Vagina (tissue), 2 donors: ENCODE results near the gene LRRC36. TPM values are rescaled to one million over a fixed set of nuclear protein-coding genes. Genes with fewer than 3 reads are reported as not detected.

Source experiments
- DNase-seq, 2 donors: peaks; one replicate each; pipeline ENCODE4 v3.0.0-alpha.2; 2017; ENCODE audit errors: extremely low spot score in 2 of 2
- H3K27ac ChIP-seq: fragments of 200-600 bp; sonication (generic); one replicate; pipeline ENCODE4 v1.5.1; 2019
- H3K27me3 ChIP-seq: fragments of 200-600 bp; sonication (generic); one replicate; pipeline ENCODE4 v1.5.1; 2019
- H3K36me3 ChIP-seq, 2 donors: fragments of 200-600 bp; sonication (generic); one replicate each; pipeline ENCODE4 v1.5.1; 2017 to 2019
- H3K4me1 ChIP-seq: fragments of 200-600 bp; sonication (generic); one replicate; pipeline ENCODE4 v1.5.1; 2019
- H3K4me3 ChIP-seq, 2 donors: fragments of 200-600 bp; sonication (generic); 1 replicate in 1 of 2; 2 replicates in 1 of 2; pipeline ENCODE4 v1.5.1; 2016 to 2019
- H3K9me3 ChIP-seq: fragments of 200-600 bp; sonication (generic); one replicate; pipeline ENCODE4 v1.5.1; 2019
- POLR2A ChIP-seq, 2 donors: fragments of 450-650 bp; IDR thresholded peaks; one replicate each; pipeline ENCODE4 v1.6.1; 2017; ENCODE audit warnings: antibody characterized with exemption in 2 of 2, mild to moderate bottlenecking in 2 of 2, moderate library complexity in 2 of 2
- POLR2AphosphoS5 ChIP-seq, 2 donors: sonication (generic); formaldehyde crosslinking; IDR thresholded peaks; one replicate each; pipeline ENCODE4 v1.9.0; 2017; ENCODE audit warnings: antibody characterized with exemption in 2 of 2, mild to moderate bottlenecking in 2 of 2, low read depth in 1 of 2; ENCODE audit not compliant: insufficient read depth in 1 of 2
- intact Hi-C: fragments of 100-400 bp; cut with DNase I; formaldehyde crosslinking; loops from one replicate; pipeline ENCODE4 v1.15.1; 2023
- total RNA-seq: library from RNA; depleted of rRNA; stranded (reverse); fragments of >200 nt; gene quantifications from one replicate; pipeline ENCODE4 v1.2.3, GENCODE V29; 2016
- TF ChIP-seq, protein P1 (sequence below), 3 experiments: fragments of 450-650 bp in 2 of 3; fragments of 200-600 bp in 1 of 3; sonication (generic) in 1 of 3; IDR thresholded peaks; one replicate each; pipeline ENCODE4 v1.5.1; 2017 to 2019; ENCODE audit warnings: antibody characterized with exemption in 3 of 3, mild to moderate bottlenecking in 2 of 3, moderate library complexity in 2 of 3

The LRRC36 gene
- total RNA-seq, 1 donor from 2014 or later, result not detected

DNA sequence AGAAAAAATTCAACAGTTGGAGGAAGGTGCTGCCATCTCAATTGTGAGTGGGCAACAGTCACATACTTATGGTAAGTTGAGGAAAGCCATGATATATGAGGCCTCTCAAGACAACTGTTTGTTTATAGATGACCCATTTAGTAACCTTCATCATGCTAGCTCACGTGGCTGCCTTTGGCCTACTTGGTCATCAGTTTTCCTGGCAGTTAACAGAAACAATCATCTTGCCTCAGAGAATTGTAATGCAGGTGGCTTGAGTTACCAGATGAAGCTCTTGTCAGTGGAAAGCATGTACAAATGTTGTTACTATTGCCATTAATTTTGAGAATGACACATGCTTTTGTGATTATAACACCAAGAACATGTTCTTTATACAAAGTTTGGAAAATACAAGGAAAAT is 52.0 kb downstream of the LRRC36 start:
- Histone ChIP-seq H3K4me3 (no peak overlapping the region), H3K36me3 (no peaks in the 10 kb centered on the region), H3K9me3 (no peaks in the 10 kb centered on the region), H3K27ac (no peak overlapping the region), H3K27me3 (no peaks in the 10 kb centered on the region), H3K4me1 (no peaks in the 10 kb centered on the region)
- intact Hi-C loops, result no loop called here
- TF ChIP-seq, protein P1, sequence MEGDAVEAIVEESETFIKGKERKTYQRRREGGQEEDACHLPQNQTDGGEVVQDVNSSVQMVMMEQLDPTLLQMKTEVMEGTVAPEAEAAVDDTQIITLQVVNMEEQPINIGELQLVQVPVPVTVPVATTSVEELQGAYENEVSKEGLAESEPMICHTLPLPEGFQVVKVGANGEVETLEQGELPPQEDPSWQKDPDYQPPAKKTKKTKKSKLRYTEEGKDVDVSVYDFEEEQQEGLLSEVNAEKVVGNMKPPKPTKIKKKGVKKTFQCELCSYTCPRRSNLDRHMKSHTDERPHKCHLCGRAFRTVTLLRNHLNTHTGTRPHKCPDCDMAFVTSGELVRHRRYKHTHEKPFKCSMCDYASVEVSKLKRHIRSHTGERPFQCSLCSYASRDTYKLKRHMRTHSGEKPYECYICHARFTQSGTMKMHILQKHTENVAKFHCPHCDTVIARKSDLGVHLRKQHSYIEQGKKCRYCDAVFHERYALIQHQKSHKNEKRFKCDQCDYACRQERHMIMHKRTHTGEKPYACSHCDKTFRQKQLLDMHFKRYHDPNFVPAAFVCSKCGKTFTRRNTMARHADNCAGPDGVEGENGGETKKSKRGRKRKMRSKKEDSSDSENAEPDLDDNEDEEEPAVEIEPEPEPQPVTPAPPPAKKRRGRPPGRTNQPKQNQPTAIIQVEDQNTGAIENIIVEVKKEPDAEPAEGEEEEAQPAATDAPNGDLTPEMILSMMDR (IDR thresholded peaks at IDR 0.05), result no peak
- TF ChIP-seq POLR2A (IDR thresholded peaks at IDR 0.05), result no peak
- TF ChIP-seq POLR2AphosphoS5 (IDR thresholded peaks at IDR 0.05; ENCODE audit: insufficient read depth in 1 of 2, low read depth in 1 of 2), result no peak
- no peak for DNase-seq

DNA sequence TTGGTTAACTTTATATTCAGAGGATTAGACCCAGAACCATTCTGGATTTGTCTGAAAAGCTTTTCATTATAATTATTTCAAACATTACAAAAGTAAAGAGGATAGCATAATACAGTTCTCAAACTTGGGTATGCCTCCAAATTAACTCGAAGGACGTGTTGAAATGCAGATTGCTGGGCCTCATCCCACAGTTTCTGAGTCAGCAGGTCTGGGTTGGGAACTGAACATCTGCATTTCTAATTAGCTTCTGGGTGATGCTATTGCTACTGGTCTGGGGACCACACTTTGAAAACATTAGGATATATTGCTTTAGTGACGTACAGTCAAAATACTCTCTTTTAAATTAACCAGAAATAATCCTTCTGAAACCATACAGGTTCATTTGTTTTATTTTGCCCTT is 56.7 kb downstream of the LRRC36 start:
- Histone ChIP-seq H3K27ac (no peak overlapping the region), H3K36me3 (no peaks in the 10 kb centered on the region), H3K4me3 (no peak overlapping the region), H3K9me3 (no peaks in the 10 kb centered on the region), H3K4me1 (no peaks in the 10 kb centered on the region), H3K27me3 (no peaks in the 10 kb centered on the region)
- no peak for DNase-seq
- intact Hi-C loops, result no loop called here
- no peak for TF ChIP-seq POLR2A (IDR thresholded peaks at IDR 0.05)
- no peak for TF ChIP-seq POLR2AphosphoS5 (IDR thresholded peaks at IDR 0.05; ENCODE audit: insufficient read depth in 1 of 2, low read depth in 1 of 2)
- TF ChIP-seq, protein P1 (IDR thresholded peaks at IDR 0.05), result no peak

DNA sequence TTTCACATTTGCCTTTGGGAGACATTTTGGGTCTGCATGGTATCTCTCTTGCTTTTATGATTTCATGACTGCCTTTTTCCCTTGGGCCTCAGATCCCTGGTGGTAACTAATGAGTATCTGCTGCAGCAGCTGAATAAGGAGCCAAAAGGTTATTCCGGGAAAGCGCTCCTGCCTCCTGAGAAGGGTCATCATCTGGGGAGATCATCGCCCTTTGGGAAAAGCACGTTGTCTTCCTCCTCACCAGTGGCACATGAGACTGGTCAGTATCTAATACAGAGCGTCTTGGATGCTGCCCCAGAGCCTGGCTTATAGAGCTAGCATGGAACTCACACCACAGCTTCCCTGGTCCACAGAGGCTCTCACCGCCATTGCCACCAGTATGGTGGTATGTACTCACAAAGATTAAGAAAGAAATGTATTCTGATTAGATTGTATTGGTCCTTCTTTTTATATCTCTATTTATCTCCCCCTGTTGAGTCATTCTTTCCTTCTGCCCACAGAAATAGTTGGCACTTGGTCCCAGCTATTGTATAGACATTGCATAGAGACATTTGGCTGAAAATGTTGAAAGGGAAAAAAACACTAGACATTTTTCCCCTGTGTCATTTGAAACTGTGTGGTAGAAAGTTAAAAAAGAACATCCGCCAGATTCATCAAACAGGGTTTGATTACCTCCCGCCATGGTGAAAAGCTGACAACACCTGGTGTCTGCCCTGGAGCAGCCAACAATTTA is 58.3 kb downstream of the LRRC36 start:
- intact Hi-C loops, result no loop called here

DNA sequence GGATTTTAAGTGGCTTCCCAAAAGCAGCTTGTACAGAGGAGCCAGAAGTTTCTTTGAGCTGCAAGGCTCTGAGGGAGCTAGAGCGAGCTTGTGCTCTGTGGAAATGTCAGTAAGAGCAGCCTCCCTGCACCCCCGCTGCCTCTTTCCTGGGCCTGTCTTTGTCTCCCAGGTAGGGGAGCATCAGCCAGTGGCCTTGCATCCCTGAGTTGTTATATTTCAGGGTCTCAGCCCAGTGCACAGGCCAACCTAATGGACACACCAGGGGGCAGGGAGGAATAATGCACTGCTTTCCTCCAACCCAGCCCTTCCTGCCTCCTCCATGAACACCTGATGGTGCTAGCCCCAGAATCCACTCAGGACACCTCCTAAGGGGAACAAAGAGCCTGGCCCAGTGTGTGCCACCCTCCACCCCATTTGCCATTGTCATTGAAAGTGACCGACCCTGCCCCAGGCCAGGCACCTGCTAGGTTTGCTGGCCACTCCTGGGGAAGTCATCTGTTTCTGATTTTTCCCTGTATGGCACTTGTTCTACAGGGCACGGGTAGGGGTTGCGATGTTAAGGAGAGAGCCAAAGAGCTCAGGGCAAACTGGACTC is 60.3 kb downstream of the LRRC36 start:
- TF ChIP-seq POLR2A (IDR thresholded peaks at IDR 0.05), result no peak
- TF ChIP-seq, protein P1 (IDR thresholded peaks at IDR 0.05), result no peak
- no peak for TF ChIP-seq POLR2AphosphoS5 (IDR thresholded peaks at IDR 0.05; ENCODE audit: insufficient read depth in 1 of 2, low read depth in 1 of 2)
- intact Hi-C loops, result no loop called here
- no peaks in the 10 kb centered on the region for H3K9me3 ChIP-seq
- no peak overlapping the region for H3K4me3 ChIP-seq
- no peaks in the 10 kb centered on the region for H3K36me3 ChIP-seq
- no peaks in the 10 kb centered on the region for H3K27me3 ChIP-seq
- peaks cover 14% of the 10 kb centered on the region for H3K4me1 ChIP-seq
- no peak overlapping the region for H3K27ac ChIP-seq
- no peak for DNase-seq

More for the DNA sequence above, 58.3 kb downstream of the LRRC36 start:
- TF ChIP-seq POLR2AphosphoS5 (IDR thresholded peaks at IDR 0.05; ENCODE audit: insufficient read depth in 1 of 2, low read depth in 1 of 2) (no peak), POLR2A (IDR thresholded peaks at IDR 0.05) (no peak)
- TF ChIP-seq, protein P1 (IDR thresholded peaks at IDR 0.05), result no peak
- Histone ChIP-seq H3K4me1 (no peaks in the 10 kb centered on the region), H3K36me3 (no peaks in the 10 kb centered on the region), H3K9me3 (no peaks in the 10 kb centered on the region), H3K27me3 (no peaks in the 10 kb centered on the region), H3K27ac (no peak overlapping the region), H3K4me3 (no peak overlapping the region)
- no peak for DNase-seq

DNA sequence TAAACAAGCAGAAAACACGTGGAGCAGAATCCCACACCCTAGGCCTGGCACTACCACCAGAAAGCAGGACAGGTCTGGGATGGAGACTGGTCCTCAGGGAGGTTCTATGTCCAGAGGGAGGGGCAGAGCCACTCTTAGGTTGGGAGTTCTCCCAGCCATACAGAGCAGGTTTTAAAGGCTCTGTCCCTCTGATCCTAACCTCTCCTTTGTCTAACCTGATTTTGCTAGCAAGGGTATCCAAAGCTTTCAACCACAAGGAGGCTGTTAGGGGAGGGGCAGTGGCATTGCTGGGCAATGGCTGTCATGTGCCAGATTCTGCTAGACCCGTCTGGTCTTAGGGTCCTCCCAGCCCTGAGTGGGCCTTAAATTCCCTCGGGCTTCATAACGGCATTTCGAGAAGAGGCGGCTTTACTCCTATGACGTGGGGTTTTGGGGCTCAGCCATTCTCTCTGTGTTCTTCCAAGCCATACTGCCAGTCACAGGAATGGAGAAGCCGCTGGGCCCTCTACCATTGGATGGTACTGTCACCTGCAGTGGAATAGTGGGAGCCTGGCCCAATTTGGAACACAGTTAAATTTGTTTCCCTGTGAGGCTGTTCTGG is 61.0 kb downstream of the LRRC36 start:
- Histone ChIP-seq H3K9me3 (no peaks in the 10 kb centered on the region), H3K4me3 (no peak overlapping the region), H3K27me3 (no peaks in the 10 kb centered on the region), H3K27ac (no peak overlapping the region), H3K4me1 (peaks cover 20% of the 10 kb centered on the region), H3K36me3 (no peaks in the 10 kb centered on the region)
- TF ChIP-seq, protein P1 (IDR thresholded peaks at IDR 0.05), result no peak
- TF ChIP-seq POLR2AphosphoS5 (IDR thresholded peaks at IDR 0.05; ENCODE audit: insufficient read depth in 1 of 2, low read depth in 1 of 2), result no peak
- intact Hi-C loops, result no loop called here
- no peak for DNase-seq
